NCI-H748 treated with DMSO at 0.1 percent for 48 hours (cell line): Measurements from ENCODE around the gene PTOV1.

Experiments used
- DNase-seq: peaks from one replicate; lab custom pipeline; 2025; lab: John Stamatoyannopoulos, UW

The PTOV1 gene

DNA sequence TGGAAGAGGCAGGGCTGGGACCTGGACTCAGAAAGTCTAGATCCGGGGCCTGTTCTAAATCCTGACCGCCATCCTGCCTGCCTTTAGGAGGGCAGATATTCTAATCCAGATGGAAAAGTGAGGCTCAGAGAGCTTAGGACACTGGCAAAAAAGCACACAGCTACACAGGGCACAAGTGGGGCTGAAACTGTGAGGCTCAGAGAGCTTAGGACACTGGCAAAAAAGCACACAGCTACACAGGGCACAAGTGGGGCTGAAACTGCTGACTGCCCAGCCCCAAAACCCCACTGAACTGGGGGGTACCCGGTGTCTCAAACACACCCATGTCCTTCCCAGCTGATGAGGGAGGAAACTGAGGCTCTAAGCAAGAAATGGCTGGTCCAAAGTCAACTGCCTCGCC, 24.2 kb downstream of the PTOV1 start:
- DNase-seq: no peak

DNA sequence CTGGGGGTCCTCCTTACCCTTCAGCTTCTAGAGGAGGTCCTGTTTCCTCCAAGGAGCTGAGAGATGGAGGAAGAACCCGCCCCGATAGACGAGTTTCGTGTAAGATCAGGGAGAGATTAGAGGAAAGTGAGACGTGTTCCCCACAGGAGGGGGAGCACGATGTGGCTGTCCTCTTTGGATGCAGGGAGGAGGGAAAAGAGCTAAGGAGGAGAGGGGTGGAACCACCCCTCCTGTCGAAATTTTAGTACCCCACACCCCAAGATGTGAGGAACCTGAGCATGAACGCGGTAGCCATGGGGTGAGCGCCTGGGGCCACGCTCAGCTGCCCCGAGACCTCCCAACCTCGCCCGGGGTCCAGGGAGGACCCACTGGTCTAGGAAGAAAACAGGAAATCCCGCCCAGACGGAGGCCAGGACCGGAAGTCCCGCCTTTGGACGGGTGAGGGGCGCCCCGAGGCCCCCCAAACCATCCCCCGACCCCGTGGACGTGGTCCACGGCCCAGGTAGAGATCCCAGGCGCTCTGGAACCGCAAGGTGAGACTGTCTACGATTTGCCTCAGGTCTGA, 25.0 kb downstream of the PTOV1 start:
- peak; percentile 25 for DNase-seq

- DNase-seq: peak; percentile 99
Observed at GRCh38 chr19:49876422-49877019, 25.6 kb downstream of the PTOV1 start.

- peak; percentile 100 for DNase-seq
Observed at GRCh38 chr19:49877020-49877878, 26.3 kb downstream of the PTOV1 start, which contains the start of the genes AKT1S1 and TBC1D17. Gene AKT1S1 (minus strand): TSS chr19:49877355. CDS start chr19:49873295, 4,060 bp downstream. Gene TBC1D17 (plus strand): TSS chr19:49877702. CDS start chr19:49877724, 22 bp downstream.

DNA sequence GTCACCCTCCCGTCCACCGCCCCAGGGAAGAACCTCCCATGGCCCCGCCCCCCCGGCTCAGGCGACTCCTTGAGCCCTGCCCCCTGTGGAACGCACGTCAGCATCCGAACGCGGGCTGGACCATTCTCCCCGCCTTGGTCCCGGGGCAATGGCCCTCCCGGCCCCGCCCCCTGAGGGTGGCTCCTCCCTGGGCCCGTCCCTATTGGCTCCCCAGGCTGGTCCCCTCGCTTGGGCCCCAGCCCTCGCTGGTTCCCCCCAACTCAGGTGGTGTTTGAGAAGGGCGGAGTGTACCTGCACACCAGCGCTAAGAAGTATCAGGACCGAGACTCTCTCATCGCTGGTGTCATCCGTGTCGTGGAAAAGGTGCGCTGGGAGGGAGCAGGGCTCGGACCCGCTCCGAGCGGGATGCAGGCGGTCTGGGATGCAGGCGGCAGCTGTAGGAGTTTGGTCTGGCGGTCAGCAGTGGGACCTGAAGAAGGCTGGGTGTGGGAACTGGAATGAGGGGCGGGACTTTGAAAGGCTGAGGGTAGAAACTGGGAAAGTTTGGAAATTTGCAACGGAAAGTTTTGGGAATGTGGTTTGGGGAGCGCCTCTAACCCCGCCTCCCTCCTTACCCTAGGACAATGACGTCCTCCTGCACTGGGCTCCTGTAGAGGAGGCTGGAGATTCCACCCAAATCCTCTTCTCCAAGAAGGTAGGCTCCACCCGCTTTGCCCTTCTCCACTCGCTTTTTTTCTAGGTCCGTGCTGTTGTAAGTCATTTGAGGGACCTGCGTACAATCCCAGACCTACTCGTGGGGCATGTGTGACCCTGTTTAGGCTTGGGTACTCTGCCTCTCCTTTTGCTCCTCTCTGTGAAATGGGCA, 27.2 kb downstream of the PTOV1 start:
- peak; percentile 95 for DNase-seq

GRCh38 chr19:49878744-49879070, 27.7 kb downstream of the PTOV1 start:
- DNase-seq: no peak

GRCh38 chr19:49879243-49879963, 28.4 kb downstream of the PTOV1 start:
- no peak for DNase-seq

- no peak for DNase-seq
Observed at GRCh38 chr19:49880162-49880869, 29.4 kb downstream of the PTOV1 start.

DNA sequence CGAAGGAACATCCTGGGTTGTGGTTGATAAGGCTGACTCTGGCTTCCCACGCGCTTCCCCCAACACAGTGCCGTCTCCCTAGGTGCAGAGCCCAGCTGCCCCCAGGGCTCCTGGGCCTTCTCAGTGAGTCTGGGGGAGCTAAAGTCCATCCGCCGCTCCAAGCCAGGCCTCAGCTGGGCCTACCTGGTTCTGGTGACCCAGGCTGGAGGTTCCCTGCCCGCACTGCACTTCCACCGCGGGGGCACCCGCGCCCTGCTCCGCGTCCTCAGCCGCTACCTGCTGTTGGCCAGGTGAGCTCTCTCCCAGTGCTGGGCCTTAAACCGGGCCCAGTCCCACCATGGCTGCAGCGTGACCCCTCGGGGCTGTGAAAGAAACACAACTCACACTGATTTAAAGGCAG, 30.2 kb downstream of the PTOV1 start:
- DNase-seq: no peak

GRCh38 chr19:49881672-49882394, 30.9 kb downstream of the PTOV1 start:
- DNase-seq: no peak

DNA sequence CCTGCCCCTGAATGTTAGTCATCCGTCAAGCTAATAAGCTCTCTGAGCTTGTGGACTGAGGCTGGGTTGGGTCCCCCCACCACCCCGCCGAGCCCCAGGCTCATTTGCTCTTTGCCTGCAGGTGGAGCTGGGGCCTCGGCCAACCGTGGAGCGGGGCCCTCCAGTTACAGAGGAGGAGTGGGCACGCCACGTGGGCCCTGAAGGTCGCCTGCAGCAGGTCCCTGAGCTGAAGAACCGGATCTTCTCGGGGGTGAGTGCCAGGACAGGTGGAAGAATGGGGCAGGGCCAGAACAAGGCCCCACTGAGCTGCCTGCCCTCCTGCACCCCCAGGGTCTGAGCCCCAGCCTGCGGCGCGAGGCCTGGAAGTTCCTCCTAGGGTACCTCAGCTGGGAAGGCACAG, 31.7 kb downstream of the PTOV1 start:
- no peak for DNase-seq

DNA sequence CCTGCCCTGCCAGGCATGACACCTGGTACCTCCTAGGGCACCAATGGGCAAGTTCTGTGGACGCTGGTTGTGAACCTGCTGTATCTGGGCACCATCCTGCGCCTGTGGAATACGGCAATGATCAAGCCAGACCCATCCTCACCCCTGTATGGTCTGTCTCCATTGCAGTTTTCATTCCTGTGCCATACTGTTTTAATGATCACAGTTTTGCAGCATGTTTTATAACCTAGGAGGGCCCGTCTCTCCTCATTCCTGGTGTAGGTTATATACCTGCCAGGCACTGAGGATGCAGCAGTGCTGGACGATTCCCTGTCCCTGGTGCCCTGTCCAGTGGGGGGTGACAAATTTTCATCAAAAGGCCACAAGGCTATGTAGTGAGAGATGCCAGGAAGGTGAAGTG, 32.1 kb downstream of the PTOV1 start:
- no peak for DNase-seq

GRCh38 chr19:49884109-49884508, 33.1 kb downstream of the PTOV1 start:
- no peak for DNase-seq

DNA sequence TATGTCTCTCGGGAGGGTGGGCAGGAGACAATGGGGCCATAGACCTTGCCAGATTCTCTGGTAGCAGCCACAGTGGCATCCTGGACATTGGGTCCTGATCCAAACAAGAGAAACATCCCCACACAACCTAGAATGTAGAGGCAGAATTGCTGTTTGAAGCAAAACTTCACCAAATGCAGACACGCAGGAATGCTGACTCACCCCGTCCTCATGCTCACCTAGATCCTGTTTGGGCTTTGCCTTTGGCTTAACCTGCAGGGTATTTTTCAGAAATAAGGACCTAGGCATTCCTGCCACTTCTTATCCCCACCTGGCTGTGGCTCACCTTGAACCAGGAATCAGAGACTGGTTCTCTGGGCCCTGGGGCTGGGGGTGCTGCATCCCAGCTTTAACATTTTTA, 33.8 kb downstream of the PTOV1 start:
- no peak for DNase-seq

DNA sequence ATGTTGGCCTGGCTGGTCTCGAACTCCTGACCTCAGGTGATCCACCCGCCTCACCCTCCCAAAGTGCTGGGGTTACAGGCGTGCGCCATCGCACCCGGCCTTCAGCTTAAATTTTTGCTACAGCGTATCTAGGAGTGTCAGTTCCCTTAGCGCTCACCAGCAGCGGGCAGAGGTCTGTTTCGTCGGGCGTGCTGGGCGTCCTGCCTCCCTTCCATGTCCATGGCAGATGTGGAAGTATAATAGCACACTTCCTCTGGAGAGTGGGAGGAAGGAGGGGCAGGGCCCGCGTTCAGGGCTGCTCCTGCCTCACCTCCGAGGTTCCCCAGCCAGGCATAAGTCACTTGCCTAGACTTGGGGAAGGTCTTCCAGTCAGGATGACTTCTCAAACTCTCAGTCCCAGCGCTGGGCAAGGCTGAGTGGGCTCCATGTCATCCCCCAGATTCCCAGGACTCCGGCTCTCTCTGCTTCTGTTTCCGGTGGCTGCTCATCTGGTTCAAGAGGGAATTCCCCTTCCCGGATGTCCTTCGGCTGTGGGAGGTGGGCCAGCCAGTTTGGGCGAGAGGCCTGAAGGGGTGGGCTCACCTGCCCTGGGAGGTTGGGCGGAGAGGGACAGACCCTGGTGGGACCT, 36.2 kb downstream of the PTOV1 start:
- no peak for DNase-seq

DNA sequence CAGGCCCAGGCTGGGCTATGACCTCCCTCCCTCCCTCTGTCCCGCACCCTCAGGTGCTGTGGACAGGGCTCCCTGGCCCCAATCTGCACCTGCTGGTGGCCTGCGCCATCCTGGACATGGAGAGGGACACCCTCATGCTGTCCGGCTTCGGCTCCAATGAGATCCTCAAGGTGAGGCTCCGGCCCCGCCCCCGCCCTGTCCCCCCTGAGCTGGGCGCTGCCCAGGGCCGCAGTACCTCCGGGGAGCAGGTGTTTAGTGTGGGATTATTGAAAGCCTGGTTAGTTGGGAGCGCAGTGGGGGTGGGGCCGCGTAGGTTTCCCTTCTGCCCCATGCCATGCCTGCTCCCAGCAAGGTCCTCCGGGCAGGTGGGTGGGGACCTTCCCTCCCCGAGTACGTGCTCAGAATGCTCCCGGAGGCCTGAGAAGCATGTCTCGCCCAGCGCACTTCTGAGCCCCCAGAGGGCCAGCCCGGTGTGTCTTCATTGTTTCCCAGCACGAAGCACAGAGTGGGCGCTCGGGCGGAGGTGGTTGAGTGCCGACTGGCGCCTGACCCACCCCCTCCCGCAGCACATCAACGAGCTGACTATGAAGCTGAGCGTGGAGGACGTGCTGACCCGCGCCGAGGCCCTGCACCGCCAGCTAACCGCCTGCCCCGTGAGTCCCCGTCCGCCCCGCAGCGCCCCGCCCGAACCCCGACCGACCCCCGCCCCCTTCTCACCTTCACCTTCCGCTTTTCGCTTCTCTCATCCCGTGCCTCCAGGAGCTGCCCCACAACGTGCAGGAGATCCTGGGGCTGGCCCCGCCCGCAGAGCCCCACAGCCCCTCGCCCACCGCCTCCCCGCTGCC, 36.9 kb downstream of the PTOV1 start:
- DNase-seq: peak; percentile 33

DNA sequence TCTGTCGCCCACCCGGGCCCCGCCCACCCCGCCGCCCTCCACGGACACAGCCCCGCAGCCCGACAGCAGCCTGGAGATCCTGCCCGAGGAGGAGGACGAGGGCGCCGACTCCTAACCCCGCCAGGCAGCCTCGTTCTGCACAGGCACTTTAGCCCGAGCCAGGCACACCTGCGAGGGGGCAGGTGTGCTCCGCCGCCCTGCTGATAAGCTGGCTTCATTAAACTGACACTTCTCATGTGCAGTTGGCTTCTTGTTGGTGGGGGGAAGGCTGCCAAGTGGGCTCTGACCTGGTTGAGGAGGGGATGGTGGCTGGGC, 37.5 kb downstream of the PTOV1 start:
- no peak for DNase-seq

DNA sequence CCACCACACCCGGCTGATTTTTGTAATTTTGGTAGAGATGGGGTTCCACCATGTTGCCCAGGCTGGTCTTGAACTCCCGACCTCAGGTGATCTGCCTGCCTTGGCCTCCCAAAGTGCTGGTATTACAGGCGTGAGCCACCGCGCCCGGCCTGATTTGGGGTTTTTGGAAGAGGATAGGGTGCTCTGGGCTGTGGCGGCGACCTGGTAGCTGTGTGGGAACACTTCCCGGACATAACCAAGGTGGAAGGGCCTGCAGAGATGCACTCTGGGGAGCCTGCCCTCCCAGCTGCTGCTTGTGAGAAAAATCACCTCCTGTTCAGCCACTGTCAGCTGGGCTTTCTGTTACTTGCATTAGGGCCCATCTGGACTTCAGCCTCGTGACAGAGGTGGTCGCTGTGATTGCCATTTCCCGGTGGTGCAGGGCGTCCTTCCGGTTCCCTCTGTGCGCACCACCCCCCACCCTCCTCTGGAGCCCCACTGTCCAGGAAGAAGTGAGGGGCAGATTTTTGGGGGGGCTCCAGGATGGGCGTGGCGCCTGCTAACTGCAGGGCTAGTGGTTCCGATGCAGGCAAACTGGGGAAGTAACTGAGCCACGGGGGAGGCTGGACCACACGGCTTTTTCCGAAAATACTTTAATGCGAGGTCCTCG, 38.2 kb downstream of the PTOV1 start:
- DNase-seq: no peak
